WTC11 (cell line): ENCODE measurements around the gene BCAS3. TPM values are rescaled to one million over a fixed set of nuclear protein-coding genes. Genes with fewer than 3 reads are reported as not detected.

Experiments
- ATAC-seq: fragments of 200-7000 bp; cut with Tn5 transposase; 2 replicates; pipeline ENCODE4 v1.10.0; 2021; ENCODE audit warnings: mild to moderate bottlenecking, moderate library complexity
- CTCF ChIA-PET: fragments of 300-600 bp; sonication (Branson Sonifier 250); formaldehyde crosslinking; loops from one replicate; lab custom pipeline; 2021; ENCODE audit warnings: antibody characterized with exemption; lab: Charles Lee
- POLR2A ChIA-PET: fragments of 350-600 bp; sonication (Branson Sonifier 250); formaldehyde crosslinking; loops from one replicate; lab custom pipeline; 2021; ENCODE audit warnings: antibody characterized with exemption; lab: Charles Lee
- DNase-seq: peaks from one replicate; pipeline ENCODE4 v3.0.0; 2021; ENCODE audit warnings: low spot score
- H3K27ac Mint-ChIP-seq: 2 replicates; pipeline ENCODE4 v1.8.0; 2021; ENCODE audit warnings: mixed read lengths
- H3K27me3 Mint-ChIP-seq: 2 replicates; pipeline ENCODE4 v1.8.0; 2021; ENCODE audit warnings: low read depth, mild to moderate bottlenecking, moderate library complexity, mixed read lengths
- H3K36me3 Mint-ChIP-seq: 2 replicates; pipeline ENCODE4 v1.8.0; 2021; ENCODE audit warnings: mixed read lengths
- H3K4me1 Mint-ChIP-seq: 2 replicates; pipeline ENCODE4 v1.8.0; 2022; ENCODE audit warnings: mixed read lengths
- H3K4me3 Mint-ChIP-seq: 2 replicates; pipeline ENCODE4 v1.8.0; 2021; ENCODE audit warnings: mild to moderate bottlenecking, moderate library complexity, mixed read lengths
- H3K9me3 Mint-ChIP-seq: 2 replicates; pipeline ENCODE4 v1.8.0; 2021; ENCODE audit warnings: mixed read lengths
- ATF2 ChIP-seq: sonication (generic); formaldehyde crosslinking; IDR thresholded peaks from 2 replicates; pipeline ENCODE4 v1.8.1; 2022; ENCODE audit warnings: low read depth, missing genetic modification reagents, borderline replicate concordance
- CBFB ChIP-seq: sonication (generic); formaldehyde crosslinking; IDR thresholded peaks from 2 replicates; pipeline ENCODE4 v1.8.1; 2022; ENCODE audit warnings: mild to moderate bottlenecking, low read depth, missing genetic modification reagents
- CDX4 ChIP-seq: fragments of 250-450 bp; sonication (Bioruptor Pico); IDR thresholded peaks from 2 replicates; pipeline ENCODE4 v1.9.0; 2021; ENCODE audit warnings: moderate library complexity, mild to moderate bottlenecking, inconsistent platforms, borderline replicate concordance
- CTCF ChIP-seq: fragments of 200-600 bp; IDR thresholded peaks from 2 replicates; pipeline ENCODE4 v1.8.0; 2022; ENCODE audit warnings: antibody characterized with exemption
- ELF4 ChIP-seq: sonication (generic); formaldehyde crosslinking; IDR thresholded peaks from 2 replicates; pipeline ENCODE4 v1.8.1; 2022; ENCODE audit warnings: low read depth, mild to moderate bottlenecking, moderate library complexity, missing genetic modification reagents
- FOXJ3 ChIP-seq: sonication (generic); formaldehyde crosslinking; IDR thresholded peaks from 2 replicates; pipeline ENCODE4 v1.9.0; 2021; ENCODE audit warnings: missing genetic modification reagents, mild to moderate bottlenecking, borderline replicate concordance
- FOXK1 ChIP-seq: sonication (generic); formaldehyde crosslinking; IDR thresholded peaks from 2 replicates; pipeline ENCODE4 v1.8.0; 2022; ENCODE audit warnings: mild to moderate bottlenecking, moderate library complexity, missing genetic modification reagents
- HMGA2 ChIP-seq: fragments of 250-450 bp; sonication (Bioruptor Pico); IDR thresholded peaks from 2 replicates; pipeline ENCODE4 v1.4.0; 2021; ENCODE audit warnings: mild to moderate bottlenecking, moderate library complexity
- RORB ChIP-seq: fragments of 250-450 bp; sonication (Bioruptor Pico); IDR thresholded peaks from 2 replicates; pipeline ENCODE4 v1.9.0; 2021; ENCODE audit warnings: mild to moderate bottlenecking
- SMAD3 ChIP-seq: sonication (generic); formaldehyde crosslinking; IDR thresholded peaks from 2 replicates; pipeline ENCODE4 v1.8.0; 2022; ENCODE audit warnings: missing genetic modification reagents, mild to moderate bottlenecking, borderline replicate concordance
- TP53 ChIP-seq: sonication (generic); formaldehyde crosslinking; IDR thresholded peaks from 2 replicates; pipeline ENCODE4 v1.8.1; 2023; ENCODE audit warnings: mild to moderate bottlenecking, missing genetic modification reagents
- USF2 ChIP-seq: sonication (generic); formaldehyde crosslinking; IDR thresholded peaks from 2 replicates; pipeline ENCODE4 v1.8.1; 2023; ENCODE audit warnings: mild to moderate bottlenecking, missing genetic modification reagents, moderate library complexity
- ZNF416 ChIP-seq: fragments of 250-450 bp; sonication (Bioruptor Pico); IDR thresholded peaks from 2 replicates; pipeline ENCODE4 v1.9.0; 2021; ENCODE audit warnings: mild to moderate bottlenecking, inconsistent platforms
- ZNF423 ChIP-seq: fragments of 250-450 bp; sonication (Bioruptor Pico); IDR thresholded peaks from 2 replicates; pipeline ENCODE4 v2.1.2; 2022; ENCODE audit warnings: mild to moderate bottlenecking, moderate library complexity
- ZNF425 ChIP-seq: fragments of 250-450 bp; sonication (Bioruptor Pico); conservative IDR thresholded peaks from 2 replicates; pipeline ENCODE4 v1.9.0; 2021; ENCODE audit warnings: mild to moderate bottlenecking
- ZSCAN18 ChIP-seq: fragments of 250-450 bp; sonication (Bioruptor Pico); IDR thresholded peaks from 2 replicates; pipeline ENCODE4 v2.1.2; 2022; ENCODE audit warnings: mild to moderate bottlenecking, moderate library complexity
- total RNA-seq: library from RNA; stranded (reverse); gene quantifications from 3 replicates; pipeline ENCODE4 v1.2.3, GENCODE V29; 2021

The BCAS3 gene
- total RNA-seq, 1 experiment from 2014 or later: 15.5 TPM

- no peaks in the 10 kb centered on the region for H3K27me3 Mint-ChIP-seq
- H3K4me1 Mint-ChIP-seq: peaks cover 5% of the 10 kb centered on the region
- TF ChIP-seq FOXK1 (CRISPR knock-in tag) (no peak), ATF2 (no peak), CDX4 (CRISPR knock-in tag) (no peak)
- H3K36me3 Mint-ChIP-seq: peaks cover 17% of the 10 kb centered on the region
- no peak overlapping the region for H3K4me3 Mint-ChIP-seq
- no peaks in the 10 kb centered on the region for H3K9me3 Mint-ChIP-seq
- ATAC-seq: no peak
- CTCF ChIA-PET: interaction anchor here (0.5 to 1.3 kb wide), 9 partner anchors 21 to 474 kb away, joined by 3 to 6 read pairs (median 3); partner anchors contain the start of gene BCAS3
- H3K27ac Mint-ChIP-seq: no peak overlapping the region
- DNase-seq: no peak
- POLR2A ChIA-PET: no interaction called here
Observed at GRCh38 chr17:60637683-60638082, 40.0 kb upstream of the BCAS3 start.

GRCh38 chr17:60639019-60639330 is 38.7 kb upstream of the BCAS3 start:
- Mint-ChIP-seq H3K27ac (no peak overlapping the region), H3K9me3 (no peaks in the 10 kb centered on the region), H3K27me3 (no peaks in the 10 kb centered on the region), H3K36me3 (peaks cover 15% of the 10 kb centered on the region), H3K4me3 (no peak overlapping the region), H3K4me1 (peaks cover 5% of the 10 kb centered on the region)
- TF ChIP-seq CBFB (CRISPR knock-in tag): no peak
- TF ChIP-seq CTCF: peak; percentile 15; the same call in 1 of the 2 replicates
- ChIA-PET POLR2A (no interaction called here), CTCF (interaction anchor here (0.6 to 2.7 kb wide), 4 partner anchors 22 to 49 kb away, joined by 3 to 8 read pairs (median 4); no protein-coding TSS in a partner anchor)
- ATAC-seq: no peak
- DNase-seq: no peak

- ATAC-seq (peak; percentile 58), DNase-seq (no peak)
- TF ChIP-seq CTCF (peak; percentile 27; the same call in 1 of the 2 replicates), USF2 (CRISPR knock-in tag) (no peak), ZSCAN18 (CRISPR knock-in tag) (no peak), FOXJ3 (CRISPR knock-in tag) (no peak)
- H3K9me3 Mint-ChIP-seq: no peaks in the 10 kb centered on the region
- no peaks in the 10 kb centered on the region for H3K27me3 Mint-ChIP-seq
- no peak overlapping the region for H3K27ac Mint-ChIP-seq
- CTCF ChIA-PET: interaction anchor here (0.6 to 2.7 kb wide), 14 partner anchors 10 to 397 kb away, joined by 3 to 8 read pairs (median 4); partner anchors contain the start of gene PPM1D
- H3K4me1 Mint-ChIP-seq: peaks cover 5% of the 10 kb centered on the region
- POLR2A ChIA-PET: interaction anchor here (0.7 kb wide), 1 partner anchor 218 kb away, joined by 3 read pairs; the partner anchor contains the start of gene CHCT1
- H3K36me3 Mint-ChIP-seq: peaks cover 12% of the 10 kb centered on the region
- no peak overlapping the region for H3K4me3 Mint-ChIP-seq
Observed at GRCh38 chr17:60640503-60640902, 37.1 kb upstream of the BCAS3 start.

- H3K36me3 Mint-ChIP-seq: peaks cover 8% of the 10 kb centered on the region
- no peak for DNase-seq
- TF ChIP-seq SMAD3 (CRISPR knock-in tag) (no peak), TP53 (CRISPR knock-in tag) (no peak), RORB (CRISPR knock-in tag) (no peak), ZNF423 (CRISPR knock-in tag) (no peak), ZNF425 (CRISPR knock-in tag) (no peak), ZNF416 (no peak), CDX4 (CRISPR knock-in tag) (no peak), HMGA2 (CRISPR knock-in tag) (no peak), ELF4 (CRISPR knock-in tag) (no peak)
Observed at GRCh38 chr17:60641126-60641525, 36.5 kb upstream of the BCAS3 start.

More at GRCh38 chr17:60641126-60641525, 36.5 kb upstream of the BCAS3 start:
- POLR2A ChIA-PET: no interaction called here
- CTCF ChIA-PET: interaction anchor here (0.6 to 2.7 kb wide), 12 partner anchors 11 to 202 kb away, joined by 3 to 8 read pairs (median 4); partner anchors contain the start of gene PPM1D
- H3K4me3 Mint-ChIP-seq: no peak overlapping the region
- H3K27me3 Mint-ChIP-seq: no peaks in the 10 kb centered on the region
- ATAC-seq: no peak
- peaks cover 5% of the 10 kb centered on the region for H3K4me1 Mint-ChIP-seq
- H3K9me3 Mint-ChIP-seq: no peaks in the 10 kb centered on the region
- no peak overlapping the region for H3K27ac Mint-ChIP-seq
